Measurements from ENCODE around the gene CEP164.
"Not testable (repeated sequence)": the region's sequence is repeated elsewhere in the genome, so short reads cannot be mapped to it uniquely, and the experiment has no call there.

The CEP164 gene

DNA sequence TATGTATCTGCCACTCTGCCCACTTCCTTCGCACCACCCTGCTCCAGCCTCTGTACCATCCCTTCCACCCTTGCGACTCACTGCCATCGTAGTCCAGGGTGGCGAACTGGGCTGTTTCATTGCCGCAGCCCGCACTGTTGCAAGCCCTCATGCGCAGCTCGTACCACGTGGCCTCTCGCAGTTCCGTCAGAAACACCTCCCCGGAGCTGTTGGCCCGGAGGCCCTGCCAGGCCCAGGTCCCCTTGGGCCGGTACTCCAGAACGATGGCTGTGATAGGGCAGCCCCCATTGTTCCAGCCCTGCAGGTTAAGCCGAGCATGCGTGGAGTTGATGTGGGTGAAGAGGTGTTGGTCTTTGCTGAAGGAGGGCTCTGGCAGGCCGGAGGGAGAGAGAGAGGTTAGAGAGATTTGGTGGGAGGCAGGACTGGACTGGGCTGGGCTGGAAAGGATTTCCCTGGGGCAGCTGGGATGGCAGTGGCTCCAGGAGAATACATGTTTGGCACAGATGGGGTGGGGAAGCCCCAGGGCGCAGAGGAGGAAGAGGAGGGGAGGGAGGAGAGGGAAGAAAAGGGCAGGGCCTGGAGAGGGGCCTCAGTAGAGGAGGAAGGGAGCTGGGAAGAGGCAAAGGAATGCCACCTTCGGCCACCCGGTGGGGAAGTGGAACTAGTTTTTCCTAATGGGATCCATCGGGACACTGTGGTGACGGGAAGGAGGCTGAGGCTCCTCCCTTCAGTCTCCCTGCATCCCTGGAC lies 109.6 kb downstream of the CEP164 start:
- in situ Hi-C loops (cut with MboI; ENCODE audit: low sequenced_read_pairs), result loop anchor here (25.0 kb wide), 1 partner anchor 625 kb away; no protein-coding TSS in a partner anchor

DNA sequence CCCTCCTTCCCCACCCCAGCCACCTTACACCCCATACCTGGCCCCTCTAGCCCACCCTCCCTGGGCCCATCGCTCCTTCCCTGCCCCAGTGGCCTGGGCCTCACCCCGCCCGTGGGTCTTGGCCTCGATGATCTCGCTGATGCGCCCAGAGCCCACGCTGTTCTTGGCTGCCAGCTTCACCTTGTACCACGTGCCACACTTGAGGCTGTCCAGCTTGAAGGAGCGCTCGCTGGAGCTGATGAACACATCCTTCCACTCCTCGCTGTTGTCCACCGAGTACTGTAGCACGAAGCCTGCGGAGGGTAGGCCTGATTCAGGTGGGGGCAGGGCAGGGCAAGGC lies 110.1 kb downstream of the CEP164 start:
- in situ Hi-C loops (cut with MboI; ENCODE audit: low sequenced_read_pairs), result loop anchor here (25.0 kb wide), 1 partner anchor 625 kb away; no protein-coding TSS in a partner anchor

DNA sequence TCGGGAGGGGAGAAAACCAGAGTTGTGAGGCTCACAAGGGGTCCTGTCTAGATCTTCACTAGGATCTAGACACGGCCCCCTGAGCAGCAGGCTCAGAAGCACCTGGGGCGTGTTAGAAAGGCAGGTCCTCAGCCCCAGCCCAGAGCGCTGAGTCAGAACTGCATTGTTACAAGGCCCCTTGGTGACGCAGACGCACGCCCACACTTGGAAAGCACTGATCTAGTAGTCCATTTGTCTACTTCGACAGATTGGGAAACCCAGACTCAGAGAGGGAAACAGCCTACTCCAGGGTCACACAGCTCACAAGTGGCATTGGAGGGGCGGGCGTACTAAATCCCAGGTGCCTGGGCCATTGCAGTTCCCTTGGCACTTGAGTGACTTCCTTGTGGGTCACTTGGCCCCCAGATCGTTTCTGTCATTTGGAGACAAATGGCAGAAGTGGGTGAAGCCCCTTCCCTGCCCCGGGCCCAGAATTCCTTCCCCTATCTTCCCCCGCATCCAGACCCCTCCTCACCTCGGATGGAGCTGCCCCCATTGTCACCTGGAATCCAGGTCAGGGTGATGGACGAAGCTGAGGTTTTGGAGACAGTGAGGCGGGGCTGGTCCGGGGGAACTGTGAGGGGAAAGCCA lies 110.8 kb downstream of the CEP164 start:
- in situ Hi-C loops (cut with MboI; ENCODE audit: low sequenced_read_pairs), result loop anchor here (25.0 kb wide), 1 partner anchor 624 kb away; no protein-coding TSS in a partner anchor

DNA sequence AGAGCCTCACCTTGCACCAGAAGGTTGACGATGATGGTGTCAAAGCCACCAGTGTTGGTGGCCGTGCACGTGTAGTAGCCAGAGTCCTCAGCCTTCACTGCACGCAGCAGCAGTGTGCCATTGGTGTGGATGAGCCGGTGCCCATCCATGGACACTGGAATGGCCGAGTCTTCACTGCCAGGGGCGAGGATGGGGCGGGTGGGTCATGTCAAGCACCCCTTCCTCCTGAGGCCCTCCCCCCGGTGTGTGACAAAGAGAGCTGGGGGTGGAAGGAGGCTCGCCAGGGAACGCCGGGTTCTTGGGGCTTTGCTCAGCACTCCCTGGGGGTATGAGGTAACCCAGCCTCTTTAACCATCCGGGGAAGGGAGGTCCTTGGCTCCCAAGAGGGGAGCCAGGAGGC lies 111.6 kb downstream of the CEP164 start:
- in situ Hi-C loops (cut with MboI; ENCODE audit: low sequenced_read_pairs), result loop anchor here (25.0 kb wide), 1 partner anchor 623 kb away; no protein-coding TSS in a partner anchor

DNA sequence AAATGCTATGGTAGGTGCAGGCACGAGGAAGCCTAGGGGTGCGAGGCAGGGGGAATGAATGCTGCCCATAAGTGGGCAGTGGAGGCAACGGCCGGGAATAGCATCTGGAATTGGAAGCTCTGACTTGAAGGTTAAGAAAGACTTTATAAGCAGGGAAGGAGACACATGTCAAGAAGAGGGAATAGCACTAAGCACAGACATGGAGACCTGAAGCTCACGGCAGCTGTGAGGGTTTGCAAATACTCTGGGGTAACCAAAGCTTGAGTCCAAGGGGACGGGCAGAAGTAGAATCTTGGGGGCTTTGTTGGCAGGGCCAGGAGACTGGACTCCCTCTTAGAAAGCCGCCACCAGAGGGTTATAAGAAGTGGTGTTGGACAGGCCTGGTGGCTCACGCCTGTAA lies 112.6 kb downstream of the CEP164 start:
- in situ Hi-C loops (cut with MboI; ENCODE audit: low sequenced_read_pairs), result loop anchor here (25.0 kb wide), 1 partner anchor 622 kb away; no protein-coding TSS in a partner anchor

DNA sequence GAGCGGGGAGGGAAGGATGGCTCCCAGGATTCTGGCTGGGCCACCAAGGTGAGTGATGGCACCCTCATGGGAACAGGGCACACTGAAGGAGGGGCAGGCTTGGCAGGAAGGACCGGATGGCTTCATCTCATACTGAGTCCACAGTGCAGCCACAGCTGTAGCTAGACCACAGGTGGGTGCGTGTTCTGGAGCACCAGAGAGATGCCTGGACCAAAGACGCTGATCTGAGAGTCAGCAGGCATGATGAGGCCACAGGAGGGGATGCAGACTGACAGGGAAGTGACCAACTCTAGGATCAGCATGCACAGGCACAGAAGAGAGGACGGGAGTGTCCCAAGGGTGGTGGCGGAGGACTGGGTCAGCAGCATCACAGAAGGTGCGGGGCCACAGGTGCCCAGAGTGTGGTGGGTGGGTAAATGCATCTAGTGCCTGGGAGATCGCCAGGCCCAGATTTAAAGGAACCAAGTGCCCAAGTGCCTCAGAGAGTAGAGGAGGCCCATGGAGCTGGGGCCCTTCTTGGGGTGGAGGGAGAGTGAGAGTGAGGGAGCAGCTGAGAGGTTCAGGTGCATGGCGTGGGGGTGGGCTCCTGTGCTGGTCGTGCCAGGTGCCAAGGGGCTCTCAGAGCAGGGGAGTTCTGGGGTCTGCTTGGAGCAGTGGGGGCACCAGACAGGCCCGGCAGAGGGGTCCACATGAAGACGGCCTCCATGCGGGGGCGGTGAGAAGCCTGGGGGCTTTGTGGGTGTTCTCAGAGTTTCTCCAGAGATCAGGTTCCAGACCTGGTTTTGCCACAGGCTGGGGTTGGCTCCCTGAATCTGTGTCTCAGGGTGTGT lies 113.7 kb downstream of the CEP164 start:
- in situ Hi-C loops (cut with MboI; ENCODE audit: low sequenced_read_pairs), result loop anchor here (25.0 kb wide), 1 partner anchor 621 kb away; no protein-coding TSS in a partner anchor

DNA sequence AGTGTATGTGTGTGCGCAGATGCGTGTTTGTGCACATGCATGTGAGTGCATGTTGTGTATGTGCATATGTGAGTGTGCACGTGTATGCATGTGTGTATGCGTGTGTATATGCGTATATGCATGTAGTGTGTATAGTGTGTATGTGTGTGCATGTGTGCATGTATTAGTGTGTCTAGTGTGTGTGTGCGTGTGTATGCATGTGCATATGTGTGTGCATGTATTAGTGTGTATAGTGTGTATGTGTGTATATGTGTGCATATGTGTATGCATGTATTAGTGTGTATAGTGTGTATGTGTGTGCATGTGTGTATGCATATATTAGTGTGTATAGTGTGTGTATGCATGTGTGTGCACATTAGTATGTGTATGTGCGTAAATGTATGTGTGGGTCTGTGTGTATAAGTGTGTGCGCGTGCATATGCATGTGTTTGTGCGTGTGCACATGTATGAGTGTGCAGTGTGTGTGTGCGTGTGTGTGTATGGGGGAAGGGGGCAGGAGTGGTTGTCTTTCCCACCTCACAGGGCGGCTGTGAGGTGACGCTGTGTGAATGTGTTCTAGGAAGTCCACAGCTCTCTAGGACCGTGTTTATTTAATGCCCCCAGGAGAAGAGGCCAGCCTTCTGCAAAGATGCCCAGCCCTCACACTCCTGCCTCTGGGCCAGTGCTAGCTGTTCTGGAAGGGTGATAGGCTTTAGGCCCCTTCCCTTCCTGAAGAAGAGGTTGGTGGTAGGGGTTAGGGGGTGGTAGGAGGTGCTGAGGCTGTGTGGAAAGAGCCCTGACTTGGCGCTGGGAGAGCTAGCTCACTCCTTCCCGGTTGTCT lies 114.6 kb downstream of the CEP164 start:
- in situ Hi-C loops (cut with MboI; ENCODE audit: low sequenced_read_pairs), result loop anchor here (25.0 kb wide), 1 partner anchor 620 kb away; no protein-coding TSS in a partner anchor

DNA sequence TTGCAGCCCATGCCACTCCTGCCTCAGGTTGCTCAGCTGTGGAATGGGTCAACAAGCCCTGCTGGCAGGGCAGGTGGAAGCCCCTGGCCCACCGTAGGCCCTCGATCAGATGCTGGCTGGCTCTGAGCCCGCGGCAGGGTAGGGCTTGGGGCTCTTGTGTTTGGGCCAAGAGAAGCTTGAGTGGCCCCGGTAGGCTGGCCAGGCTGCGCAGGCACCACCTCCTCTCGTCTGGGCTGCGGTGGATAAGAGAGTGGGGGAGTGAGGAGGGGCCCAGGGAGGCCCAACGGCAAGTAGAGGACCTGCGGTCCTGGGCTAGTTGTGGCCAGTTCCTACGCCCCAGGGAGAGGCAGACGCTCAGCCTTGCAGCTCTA lies 115.2 kb downstream of the CEP164 start:
- in situ Hi-C loops (cut with MboI; ENCODE audit: low sequenced_read_pairs), result loop anchor here (25.0 kb wide), 1 partner anchor 619 kb away; no protein-coding TSS in a partner anchor

DNA sequence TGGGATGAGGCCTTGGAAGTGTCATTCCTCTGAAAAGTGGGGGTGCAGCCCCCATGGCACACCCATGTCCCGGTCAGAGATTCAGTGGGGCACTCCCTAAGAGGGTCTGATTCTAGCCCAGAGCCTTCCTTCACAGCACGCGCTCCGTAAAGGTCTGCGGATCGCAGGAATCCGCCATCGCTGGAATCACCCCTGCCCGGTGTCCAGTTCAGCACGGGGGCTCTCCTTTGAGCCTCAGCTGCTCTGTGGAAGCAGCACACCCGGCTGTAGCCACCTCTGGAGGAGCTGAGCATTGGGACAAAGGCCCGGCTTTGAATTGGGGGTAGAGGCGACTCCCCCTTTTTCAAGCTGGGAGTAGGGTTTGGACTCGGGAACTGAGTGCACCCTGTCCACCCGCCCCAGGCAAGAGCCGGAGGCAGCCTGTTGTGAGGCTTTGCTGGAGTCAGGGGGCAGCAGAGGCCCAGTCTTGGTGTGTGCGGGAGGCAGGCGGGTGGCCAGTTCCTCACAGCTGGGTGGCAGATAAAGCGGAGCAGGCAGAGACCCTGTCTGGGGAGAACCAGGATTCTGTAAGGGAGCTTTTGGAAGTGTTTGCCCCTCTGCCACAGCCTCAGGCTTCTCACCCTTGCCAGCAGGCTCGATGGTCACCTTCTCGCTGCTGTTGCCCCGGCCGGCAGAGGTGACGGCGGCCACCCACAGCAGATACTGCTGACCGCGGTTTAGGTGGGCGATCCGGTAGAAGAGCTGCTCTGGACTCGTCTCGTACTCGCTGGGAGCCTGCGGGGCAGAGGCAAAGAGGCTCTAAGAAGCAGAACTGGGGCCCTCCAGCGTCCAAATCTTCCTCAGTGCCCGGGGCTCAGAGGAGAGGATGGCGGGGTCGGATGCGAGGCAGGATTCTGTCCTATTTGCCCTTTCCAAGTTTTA lies 115.9 kb downstream of the CEP164 start:
- in situ Hi-C loops (cut with MboI; ENCODE audit: low sequenced_read_pairs), result loop anchor here (25.0 kb wide), 1 partner anchor 619 kb away; no protein-coding TSS in a partner anchor

DNA sequence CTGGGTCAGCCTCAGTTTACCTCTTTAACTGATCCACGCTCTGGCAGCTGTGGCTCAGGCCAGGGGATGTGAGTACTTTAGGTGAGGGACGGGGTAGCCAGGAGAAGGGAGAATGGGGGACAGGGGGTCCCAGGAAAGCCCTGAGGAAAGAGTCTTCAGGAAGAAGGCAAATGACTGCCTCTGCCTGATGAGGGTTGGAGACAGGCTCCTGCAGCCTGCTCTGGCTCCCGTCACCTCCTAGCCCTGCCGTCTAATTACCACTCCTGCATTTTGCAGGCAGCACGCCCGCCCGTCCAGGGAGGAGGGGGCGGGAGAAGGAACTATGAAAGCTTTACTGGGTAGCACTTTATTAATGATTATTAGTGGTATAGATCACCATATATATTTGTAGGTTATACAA lies 116.6 kb downstream of the CEP164 start:
- in situ Hi-C loops (cut with MboI; ENCODE audit: low sequenced_read_pairs), result loop anchor here (25.0 kb wide), 1 partner anchor 618 kb away; no protein-coding TSS in a partner anchor

DNA sequence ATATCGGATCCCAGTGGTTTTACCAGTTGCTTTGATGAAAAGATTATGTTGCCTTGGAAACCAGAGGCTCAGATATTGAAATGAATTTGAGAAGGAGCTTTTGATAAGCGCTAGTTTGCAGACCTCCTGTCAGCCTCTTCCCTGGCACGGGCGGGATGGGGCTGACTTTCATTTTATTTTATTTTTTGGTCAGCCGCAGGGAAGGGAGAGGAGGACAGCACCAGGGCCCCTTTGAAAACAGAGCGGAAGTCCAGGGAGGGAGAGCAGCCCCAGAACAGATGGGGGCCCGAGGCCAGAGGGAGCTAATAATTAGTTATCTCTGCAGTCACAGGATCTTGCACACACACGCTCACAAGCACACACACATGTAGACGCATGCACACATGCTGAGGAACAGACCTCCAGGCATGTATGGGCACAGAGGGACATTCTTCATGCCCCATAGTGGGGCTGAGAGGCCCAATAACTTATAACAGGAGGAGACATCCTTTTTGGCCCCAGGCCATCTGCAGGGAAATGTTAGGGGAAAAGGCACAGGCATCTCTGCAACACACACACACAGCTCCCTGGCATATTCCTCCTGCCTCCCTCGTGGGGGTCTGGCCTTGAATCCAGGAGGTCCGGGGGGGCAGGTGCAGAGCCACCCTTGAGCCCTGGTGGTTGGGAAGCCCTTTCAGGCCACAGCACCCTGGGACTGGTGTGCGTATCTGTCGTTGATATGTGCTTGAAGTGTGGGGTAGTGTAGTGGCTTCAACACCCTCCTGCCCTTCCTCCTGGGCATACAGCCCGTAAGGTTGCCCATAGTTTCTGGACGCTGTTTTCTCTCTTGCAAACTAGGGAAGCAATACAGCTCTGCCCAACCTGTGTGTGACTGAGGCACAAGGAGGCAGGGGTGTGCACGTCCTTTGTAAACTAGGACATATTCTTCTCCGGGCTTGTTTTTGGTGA lies 117.3 kb downstream of the CEP164 start:
- in situ Hi-C loops (cut with MboI; ENCODE audit: low sequenced_read_pairs), result loop anchor here (25.0 kb wide), 1 partner anchor 617 kb away; no protein-coding TSS in a partner anchor

DNA sequence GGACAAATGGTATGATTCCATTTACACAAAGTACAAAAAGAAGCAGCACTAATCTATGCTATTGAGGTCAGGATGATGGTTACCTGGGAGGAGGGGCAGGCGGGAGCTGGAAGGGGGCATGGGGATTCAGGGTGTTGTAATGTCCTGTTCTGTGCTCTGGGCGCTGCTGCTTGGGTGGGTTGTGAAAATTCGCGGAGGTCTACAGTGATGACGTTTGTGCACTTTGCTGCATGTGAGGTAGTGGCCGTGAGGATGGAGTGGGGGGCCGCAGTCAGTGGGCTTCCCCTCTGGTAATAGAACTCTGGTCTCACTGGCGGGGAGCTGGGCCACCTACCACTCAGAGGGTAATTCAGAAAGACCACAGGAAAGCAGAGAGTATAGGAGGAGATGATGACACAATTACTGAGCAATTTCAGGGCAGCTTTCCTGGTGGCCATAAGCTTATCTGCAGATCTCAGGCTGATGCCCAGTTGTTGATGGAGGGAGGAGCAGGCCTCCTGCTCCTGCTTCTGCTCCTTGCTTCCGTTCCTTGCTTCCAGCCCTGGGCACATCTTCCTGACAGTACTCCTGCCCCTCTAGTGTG lies 121.5 kb downstream of the CEP164 start:
- in situ Hi-C loops (cut with MboI; ENCODE audit: low sequenced_read_pairs), result loop anchor here (25.0 kb wide), 1 partner anchor 613 kb away; no protein-coding TSS in a partner anchor

DNA sequence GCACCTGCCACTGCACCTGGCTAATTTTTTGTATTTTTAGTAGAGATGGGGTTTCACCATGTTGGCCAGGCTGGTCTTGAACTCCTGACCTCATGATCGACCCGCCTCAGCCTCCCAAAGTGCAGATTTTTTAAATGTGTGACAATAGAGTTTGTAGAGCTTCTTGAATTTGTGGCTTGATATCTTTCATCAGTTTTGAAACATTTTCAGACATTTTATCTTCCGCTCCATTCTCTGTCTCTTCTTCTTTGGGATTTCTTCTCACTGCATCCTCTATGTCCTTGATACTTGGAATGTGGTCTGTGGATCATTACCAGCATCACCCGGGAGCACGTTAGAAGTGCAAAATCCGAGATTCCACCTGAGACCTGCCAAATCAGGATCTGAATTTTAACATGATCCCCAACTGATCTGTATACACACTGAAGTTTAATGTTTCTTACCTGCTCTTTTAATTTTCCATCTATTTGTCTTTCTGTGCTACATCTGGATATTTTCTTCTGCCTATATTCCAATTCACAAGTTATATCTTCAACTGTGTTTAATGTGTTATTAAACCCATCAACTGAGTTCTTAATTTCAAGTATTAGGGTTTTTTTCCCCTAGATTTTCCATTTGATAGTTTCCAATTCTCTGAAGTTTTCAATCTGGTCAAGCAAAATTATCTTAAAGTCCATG lies 126.4 kb downstream of the CEP164 start:
- in situ Hi-C loops (cut with MboI; ENCODE audit: low sequenced_read_pairs), result no loop called here

DNA sequence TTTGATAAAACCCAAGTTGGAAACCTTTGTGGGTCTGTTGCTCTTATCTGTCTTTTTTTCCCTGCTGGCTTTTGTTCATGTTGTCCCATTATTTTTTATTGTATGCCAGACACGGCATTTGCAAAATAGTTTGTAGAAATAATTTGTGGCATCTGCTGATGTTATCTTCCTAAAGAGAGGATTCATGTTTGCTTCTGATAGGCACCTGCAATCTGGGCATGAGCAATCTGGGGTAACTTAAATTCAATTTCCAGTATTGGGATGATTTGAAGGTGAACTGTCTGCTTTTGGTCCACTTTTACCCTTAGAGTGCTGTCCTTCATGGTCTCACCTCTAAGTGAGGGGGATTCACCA lies 126.9 kb downstream of the CEP164 start:
- in situ Hi-C loops (cut with MboI; ENCODE audit: low sequenced_read_pairs), result no loop called here

DNA sequence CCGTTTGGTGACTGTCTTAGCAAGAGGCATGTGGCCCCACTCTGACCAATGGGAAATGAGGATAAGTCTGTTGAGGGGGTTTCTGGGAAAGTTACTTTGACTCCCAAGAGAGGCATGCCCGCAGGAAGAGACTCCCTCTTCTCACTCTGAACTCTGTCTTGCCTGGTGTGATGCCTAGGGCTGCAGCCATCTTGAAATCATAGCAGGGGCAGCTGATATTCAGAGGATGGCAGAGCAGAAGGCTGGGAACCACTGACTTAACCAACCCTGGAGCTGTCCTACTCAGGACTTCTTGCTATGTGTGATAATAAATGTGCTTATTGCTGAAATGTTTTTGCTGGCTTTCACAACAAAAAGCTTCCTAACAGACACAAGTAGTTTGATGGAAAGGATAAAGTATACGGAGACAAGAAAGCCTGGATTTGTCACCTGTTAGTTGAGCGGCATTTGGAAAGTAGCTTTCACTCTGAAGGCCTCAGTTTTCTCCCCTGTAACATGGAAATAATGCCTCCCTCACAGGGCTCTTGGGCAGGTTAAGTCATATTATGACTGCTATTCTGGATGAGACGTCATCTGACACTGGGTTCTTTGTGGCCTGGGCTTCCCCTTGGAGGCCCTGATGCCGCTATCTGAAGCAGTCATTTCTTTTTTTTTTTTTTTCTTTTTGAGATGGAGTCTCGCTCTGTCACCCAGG lies 128.5 kb downstream of the CEP164 start:
- in situ Hi-C loops (cut with MboI; ENCODE audit: low sequenced_read_pairs), result no loop called here

DNA sequence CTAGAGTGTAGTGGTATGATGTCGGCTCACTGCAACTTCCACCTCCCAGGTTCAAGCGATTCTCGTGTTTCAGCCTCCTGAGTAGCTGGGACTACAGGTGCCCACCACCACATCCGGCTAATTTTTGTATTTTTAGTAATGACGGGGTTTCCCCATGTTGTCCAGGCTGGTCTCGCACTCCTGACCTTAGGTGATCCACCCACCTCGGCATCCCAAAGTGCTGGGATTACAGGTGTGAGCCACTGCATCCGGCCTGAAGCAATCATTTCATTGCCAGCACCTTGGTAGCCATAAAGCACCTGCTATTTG lies 129.0 kb downstream of the CEP164 start:
- in situ Hi-C loops (cut with MboI; ENCODE audit: low sequenced_read_pairs), result not testable (repeated sequence)
